Measurements from ENCODE around the gene G0S2.
"Not testable (repeated sequence)": the region's sequence is repeated elsewhere in the genome, so short reads cannot be mapped to it uniquely, and the experiment has no call there.

Gene G0S2

DNA sequence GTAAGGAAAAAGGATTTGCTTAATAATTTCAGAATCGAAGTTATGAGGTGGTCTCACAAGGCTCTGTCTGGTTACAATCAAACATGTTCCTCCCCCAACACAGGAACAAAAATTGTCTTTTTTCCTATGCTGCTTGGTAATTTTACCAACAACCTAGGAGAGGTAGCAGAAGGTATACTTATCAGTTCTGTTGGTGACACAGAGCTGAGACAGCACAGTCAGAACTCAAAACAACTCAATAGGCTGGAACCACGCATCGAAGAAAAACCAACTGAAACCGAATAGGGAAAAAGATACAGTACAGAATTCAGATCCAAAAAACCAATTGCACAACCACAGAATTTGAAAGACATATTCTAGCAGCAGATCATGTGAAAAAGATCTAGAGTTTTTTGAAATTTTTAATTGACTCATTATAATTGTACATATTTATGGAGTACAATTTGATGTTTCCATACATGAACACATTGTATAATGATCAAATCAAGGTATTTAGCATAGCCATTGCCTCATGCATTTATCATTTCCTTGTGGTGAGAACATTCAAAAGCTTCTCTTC, 3.8 kb downstream of the G0S2 start:
- no peak for DNase-seq (ENCODE audit: low read depth)

DNA sequence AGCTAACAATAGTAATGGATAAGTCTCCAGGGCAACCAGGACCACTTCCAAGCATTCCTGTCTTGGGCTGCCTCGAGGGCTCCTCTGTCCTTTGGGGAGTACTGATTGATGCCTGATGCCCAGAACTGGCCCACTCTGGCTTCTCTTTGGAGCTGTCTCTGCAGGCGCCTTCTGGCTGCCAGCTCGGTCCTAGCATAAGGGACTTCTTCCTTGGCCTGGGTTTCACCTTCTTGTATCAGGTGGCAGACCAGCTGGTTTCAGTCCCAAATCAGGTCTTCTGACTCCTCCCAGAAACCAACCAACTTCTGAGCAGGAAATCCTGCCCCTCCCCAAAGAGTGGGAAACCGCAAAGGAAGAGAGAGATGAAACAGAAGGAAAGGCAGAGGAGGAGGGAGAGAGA, 10.6 kb downstream of the G0S2 start:
- DNase-seq (ENCODE audit: low read depth): no peak

DNA sequence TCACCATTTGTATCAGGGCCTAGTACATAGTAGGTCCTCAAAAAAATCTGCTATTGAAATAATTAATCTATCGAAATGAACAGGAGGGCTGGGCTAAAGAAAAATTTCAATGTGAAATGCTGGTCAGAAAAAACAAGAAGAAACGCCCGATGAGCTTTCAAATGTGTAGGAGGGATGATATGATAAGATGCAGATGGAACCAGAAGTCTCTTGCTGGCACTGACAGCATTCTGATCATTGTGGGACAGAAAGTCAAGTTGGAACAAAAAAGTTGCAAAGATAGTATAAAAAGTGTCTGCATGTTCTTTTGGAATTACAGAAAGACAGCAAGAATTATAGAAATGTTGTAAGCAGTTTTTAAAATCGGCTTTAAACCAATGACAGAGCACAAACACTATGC, 11.1 kb downstream of the G0S2 start:
- no peak for DNase-seq (ENCODE audit: low read depth)

DNA sequence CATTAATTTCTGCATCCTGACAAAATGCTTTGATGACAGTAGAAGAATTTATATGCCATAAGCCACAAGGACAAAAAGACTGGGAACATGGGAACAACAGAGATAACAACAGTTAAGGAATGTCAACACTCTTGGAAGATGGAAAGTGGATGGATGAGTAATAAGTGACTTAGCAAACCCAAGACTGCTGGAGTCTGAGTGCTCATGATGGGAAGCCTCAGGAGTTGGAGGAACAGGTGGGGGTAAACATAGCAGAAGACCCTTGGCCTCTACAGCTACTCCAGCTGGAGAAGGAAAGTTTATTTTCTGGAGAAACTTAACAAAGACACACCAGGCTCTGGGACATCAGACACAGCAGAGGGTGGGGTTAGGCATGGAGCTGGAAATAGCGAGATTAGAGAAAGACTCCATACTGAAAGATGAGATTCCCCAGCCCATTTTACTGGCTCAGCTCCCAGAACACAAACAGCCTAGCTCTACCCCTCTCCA, 13.6 kb downstream of the G0S2 start:
- DNase-seq (ENCODE audit: low read depth): no peak

DNA sequence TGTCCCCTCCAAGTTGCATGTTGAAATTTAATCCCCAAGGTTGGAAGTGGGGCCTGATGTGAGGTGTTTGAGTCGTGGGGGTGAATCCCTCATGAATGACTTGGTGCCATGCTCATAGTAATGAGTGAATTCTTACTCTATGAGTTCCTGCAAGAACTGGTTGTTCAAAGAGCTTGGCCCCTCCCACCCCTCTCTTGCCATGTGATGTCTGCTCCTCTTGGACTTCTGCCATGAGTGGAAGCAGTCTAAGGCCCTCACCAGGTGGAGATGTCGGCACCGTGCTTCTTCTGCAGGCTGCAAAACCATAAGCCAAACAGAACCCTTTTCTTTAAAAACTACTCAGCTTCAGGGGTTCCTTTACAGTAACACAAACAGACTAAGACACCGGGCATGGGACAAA, 14.3 kb downstream of the G0S2 start:
- DNase-seq (ENCODE audit: low read depth): no peak

DNA sequence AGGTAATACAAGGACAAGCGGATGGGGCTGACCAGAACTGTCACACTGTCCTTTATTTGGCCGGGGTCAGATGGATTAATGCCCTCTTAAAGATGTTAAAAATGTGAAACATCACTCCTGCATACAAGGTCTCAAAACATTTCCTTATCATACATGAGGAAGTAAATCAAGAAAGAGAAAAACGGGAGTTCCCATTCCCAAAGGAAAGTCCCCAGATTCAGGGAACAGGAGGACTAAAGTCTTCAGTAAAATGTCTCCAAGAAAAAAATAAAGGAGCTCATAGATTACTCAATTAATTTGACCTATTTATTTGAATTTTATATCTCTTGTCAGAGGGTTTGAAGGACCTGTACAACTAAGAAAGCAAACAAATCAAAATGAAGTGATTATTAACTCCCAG, 16.0 kb downstream of the G0S2 start:
- DNase-seq (ENCODE audit: low read depth): no peak

DNA sequence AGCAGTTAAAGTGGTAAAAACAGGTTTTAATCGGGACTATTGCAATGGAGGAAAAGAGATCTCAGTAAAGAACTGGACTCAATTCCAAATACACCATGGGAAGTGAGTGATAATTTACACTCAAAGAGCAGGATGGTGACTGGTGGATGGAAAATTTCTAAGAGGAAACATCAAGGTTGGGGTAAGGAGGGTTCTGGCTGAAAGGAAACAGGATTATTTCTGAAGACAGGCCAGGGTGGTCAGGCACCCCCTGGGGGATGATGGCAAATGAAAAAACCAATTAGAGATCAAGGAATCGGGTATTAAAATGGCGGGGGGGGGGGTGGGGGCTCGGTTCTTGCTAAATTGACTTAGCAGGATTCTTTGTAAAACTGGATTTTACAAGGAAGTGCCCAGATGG, 17.1 kb downstream of the G0S2 start:
- DNase-seq (ENCODE audit: low read depth): no peak

DNA sequence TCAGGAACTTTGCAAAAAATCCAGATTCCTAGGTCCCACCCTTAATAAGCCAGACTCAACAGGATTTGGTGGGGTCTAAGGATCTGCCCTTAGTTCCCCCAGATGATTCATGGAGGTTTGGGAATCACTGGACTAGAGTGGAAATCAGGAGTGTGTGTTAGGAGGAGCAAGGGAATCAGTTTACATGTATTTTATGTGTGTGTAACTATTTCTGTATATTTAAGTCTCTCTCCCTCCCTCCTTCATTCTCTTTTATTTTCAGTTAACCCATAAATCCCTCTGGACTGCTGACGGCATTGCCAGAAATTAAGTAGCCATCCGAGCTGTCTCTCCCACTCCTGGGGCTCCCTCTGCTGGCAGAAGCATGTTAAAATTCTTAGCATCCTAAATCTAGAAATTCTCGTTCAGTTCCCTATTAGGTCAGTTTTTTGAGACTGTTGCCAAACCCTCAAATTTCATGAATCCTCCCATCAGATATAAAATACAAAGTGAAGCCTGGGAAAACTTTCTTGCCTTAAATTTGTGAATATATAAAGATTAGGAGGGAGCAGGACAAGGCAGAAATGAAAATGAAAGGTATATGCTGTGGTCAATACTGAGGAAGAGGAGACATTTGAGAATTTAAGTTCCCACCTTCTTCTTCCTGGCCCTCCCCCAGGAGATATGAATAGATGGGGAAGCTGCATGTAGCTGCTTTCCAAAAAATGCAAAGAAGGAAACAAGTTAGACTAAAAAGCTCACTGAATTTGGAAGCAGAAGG, 17.7 kb downstream of the G0S2 start:
- DNase-seq (ENCODE audit: low read depth): peak; percentile 55

DNA sequence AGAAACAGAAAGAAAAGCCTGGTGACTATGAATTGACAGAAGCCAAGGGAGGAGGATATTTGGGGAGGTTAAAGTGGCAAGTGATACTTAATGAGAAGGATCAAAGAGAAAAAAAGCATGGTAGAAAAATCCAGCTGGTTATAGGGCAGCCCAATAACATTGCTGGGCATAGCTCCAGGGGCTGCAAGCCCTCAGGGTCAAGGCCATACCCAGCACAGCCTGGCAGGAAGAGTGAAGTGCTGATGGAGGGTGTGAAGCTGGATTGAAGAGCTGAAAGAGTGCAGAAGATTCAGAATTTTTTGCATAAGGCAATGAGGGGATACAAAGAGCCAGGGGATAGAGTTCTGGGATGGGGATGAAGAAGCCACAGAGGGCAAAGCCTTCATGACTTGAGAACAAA, 21.5 kb downstream of the G0S2 start:
- DNase-seq (ENCODE audit: low read depth): no peak

DNA sequence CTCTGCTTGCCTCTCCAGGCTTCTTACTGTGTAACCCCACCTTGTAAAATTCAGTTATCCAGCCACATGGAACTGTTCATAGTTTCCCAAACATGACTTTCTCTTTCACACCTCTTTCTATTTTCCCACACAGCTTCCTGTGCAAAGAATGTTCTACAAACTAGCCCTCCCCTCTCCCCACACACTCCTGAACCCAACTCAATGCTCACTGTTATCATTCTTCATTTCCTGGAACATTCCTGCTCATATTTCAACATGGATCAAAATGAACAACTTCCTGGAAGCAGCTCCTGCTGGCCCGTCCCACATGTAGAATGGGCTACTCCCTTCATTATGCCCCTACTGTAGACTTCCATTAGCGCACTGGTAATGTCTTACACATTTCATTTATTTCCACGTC, 21.9 kb downstream of the G0S2 start:
- no peak for DNase-seq (ENCODE audit: low read depth)

DNA sequence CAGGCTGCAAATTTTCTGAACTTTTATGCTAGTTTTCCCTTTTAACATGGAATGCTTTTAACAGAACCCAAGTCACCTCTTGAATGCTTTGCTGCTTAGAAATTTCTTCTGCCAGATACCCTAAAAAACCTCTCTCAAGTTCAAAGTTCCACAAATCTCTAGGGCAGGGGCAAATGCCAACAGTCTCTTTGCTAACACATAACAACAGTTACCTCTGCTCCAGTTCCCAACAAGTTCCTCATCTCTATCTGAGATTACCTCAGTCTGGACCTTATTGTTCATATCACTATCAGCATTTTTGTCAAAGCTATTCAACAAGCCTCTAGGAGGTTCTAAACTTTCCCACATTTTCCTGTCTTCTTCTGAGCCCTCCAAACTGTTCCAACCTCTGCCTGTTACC, 25.5 kb downstream of the G0S2 start:
- not testable (repeated sequence) for DNase-seq (ENCODE audit: low read depth)

DNA sequence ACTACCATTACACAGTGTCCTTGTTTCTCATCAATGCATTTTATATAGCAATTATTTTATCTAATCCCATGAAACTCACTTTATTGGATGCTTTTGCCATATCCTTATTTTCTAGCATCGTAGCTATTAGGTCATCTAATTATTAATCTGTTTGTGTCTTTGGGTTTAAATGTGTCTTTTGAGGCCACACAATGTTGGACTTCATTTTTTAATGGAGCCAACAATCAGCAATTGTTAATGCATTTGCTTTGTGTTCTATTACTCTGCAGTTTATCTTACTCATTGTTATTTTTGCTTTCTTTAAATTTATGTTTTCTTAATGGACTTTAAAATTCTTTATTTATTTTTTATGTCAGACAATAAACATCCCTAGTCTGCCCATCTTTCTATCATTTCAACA, 27.6 kb downstream of the G0S2 start:
- no peak for DNase-seq (ENCODE audit: low read depth)

DNA sequence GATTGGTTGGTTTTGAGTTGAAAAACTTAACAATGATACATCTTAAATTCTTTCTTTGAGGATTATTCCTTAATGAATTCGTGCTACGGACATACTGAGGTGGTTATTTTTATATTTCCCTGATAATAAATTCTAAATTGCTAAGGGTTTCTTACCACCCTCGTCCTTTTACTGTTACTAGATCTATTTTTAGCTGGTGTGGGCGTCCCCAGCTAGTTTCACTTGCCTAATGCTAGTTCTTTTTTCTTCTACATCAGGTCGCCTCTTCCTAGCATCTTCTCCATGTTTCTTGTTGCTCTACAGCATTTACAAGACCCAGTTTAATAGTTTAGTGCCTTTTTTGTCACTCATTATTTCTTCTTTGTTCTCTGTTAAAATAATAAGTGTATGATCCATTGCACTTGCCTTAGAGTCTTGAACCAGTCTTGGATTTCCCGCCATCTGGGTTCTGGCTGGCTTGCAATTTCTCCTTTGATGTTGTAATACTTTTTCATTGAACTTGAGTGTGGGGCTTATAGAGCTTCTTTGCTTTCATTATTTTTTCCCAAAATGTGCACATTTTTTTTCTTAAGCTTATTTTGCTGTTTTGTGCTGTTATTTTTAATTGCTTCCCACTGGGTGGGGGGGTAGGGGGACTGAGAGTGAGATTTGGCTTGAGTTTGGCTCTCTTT, 28.8 kb downstream of the G0S2 start:
- no peak for DNase-seq (ENCODE audit: low read depth)

DNA sequence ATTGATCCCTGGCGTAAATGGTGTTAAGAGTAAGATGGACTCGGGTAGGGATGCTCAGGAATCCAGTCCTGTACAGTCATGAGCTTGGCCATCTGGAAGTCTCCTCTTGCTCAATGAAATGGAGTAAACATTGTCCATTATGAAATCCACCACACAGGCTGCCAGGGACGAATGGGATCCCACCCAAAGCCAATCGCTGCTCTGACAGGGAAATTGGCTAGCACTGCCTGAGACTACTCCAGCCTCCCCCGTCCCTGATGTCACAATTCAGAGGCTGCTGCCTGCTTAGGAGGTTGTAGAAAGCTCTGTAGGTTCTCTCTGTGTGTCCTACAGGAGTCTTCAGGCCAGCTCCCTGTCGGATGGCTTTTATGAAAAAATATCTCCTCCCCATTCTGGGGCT, 29.4 kb downstream of the G0S2 start, which contains the start of gene HSD11B1:
TSS of gene HSD11B1 (plus strand) at position 263 of the 400 bp plus-strand sequence. CDS start at position 360, 97 bp downstream.
- no peak for DNase-seq (ENCODE audit: low read depth)

DNA sequence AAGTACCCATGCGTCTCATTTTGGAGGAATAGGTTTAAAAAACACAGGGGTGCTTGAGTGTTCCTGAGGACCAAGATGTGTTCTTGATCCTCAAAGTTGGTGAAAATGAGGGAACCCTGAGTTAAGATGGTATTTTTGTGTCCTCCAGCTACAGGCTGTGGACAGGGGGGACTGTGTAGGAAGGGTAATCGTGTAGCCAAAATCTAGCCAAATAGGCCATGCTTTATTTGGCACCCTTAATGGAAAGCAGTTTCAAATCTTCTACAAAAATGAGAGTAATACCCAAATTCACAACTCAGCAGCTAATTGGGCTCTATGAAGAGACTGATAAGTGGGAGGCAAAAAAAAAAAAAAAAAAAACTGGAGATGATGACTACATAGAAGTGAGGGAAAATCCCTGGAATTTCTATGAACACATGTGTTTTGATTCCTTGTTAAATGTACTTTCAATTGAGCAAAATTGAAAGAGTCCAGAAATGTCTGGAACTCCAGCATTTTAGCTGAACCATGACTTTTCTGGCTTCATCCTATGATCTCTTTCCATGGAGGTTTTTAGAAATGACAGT, 29.9 kb downstream of the G0S2 start:
- no peak for DNase-seq (ENCODE audit: low read depth)

DNA sequence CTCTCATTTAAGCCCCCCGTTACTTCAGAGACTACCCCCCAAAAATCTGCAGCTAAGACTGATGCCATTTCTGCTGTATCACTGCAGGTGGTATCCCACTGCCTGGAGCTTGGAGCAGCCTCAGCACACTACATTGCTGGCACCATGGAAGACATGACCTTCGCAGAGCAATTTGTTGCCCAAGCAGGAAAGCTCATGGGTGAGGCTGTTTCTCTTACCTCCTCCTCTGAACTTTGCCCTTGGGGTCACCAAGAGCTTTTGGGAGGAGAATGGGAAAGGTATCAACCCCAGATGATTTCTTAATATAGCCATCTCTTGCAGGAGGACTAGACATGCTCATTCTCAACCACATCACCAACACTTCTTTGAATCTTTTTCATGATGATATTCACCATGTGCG, 31.4 kb downstream of the G0S2 start:
- DNase-seq (ENCODE audit: low read depth): no peak

DNA sequence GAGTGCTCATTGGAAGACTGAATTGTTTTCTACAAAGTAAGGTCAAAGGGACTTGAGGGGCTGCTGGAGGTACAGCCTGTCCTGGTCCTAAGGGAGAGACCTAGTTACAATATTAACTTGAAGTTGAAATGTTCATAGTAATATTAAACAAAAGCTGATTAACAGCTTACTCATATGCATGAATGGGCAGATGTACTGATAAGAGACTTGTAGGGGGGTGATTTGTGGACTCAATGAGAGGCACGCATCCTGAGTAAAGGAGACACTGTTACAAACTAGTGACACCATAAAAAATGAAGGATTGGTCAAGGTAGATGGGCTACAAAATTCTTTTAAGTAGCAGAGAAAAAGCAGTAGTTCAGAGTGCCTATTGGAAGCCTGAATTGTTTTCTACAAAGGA, 32.1 kb downstream of the G0S2 start:
- no peak for DNase-seq (ENCODE audit: low read depth)

DNA sequence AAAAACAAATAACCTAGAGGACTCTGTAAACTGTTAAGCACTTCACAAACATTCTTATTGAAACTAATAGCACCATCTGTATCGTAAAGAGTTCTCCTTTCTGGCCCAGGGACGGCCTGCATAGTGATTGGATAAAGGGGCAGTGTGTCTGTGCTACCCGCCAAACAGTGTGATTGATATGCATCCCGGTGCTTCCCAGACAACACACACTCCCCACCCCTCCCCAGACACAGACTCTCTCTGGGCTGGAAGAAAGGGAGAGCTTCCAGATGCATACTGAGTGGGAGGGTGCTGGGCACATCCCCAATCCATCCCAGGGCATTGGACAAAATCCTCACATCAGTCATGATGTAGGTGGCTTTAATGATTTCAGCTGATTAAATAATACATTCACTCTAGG, 33.1 kb downstream of the G0S2 start:
- DNase-seq (ENCODE audit: low read depth): no peak

DNA sequence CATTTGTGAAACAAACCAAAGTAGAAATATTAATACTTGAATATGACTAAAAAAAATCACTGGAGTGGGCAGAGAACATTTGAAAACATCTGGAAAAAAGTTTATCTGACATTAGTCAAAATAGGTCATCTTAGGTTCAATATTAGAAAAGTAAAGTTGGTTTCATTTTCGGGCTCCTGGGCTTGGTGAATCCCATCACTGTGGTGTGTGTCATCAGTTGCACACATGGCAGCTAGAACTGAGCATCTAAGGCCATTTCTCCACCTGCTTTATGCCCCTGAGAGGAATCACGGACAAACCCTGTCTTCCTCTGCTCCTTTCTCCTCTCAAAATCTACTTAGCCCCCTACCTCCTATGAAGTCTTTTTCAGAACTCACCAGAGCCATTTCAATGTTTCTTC, 34.9 kb downstream of the G0S2 start:
- DNase-seq (ENCODE audit: low read depth): no peak

DNA sequence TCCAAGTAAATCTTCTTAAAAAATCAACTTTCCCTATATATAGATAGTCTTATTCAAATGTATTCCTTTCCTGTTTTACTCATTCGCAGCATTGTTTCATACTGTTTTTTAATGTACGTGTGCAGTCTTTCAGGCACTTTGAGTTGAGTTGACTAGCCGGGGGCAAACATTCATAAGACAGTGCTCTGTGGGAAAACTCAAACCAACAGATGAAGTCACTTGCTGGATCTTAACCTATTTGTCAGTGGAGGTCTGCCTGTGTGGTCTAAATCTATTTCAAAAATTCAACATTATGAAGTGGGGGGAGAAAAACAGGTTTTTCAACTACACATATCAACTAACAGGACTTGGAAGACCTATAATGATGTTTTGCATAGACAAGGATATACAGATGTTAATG, 35.6 kb downstream of the G0S2 start:
- DNase-seq (ENCODE audit: low read depth): no peak

DNA sequence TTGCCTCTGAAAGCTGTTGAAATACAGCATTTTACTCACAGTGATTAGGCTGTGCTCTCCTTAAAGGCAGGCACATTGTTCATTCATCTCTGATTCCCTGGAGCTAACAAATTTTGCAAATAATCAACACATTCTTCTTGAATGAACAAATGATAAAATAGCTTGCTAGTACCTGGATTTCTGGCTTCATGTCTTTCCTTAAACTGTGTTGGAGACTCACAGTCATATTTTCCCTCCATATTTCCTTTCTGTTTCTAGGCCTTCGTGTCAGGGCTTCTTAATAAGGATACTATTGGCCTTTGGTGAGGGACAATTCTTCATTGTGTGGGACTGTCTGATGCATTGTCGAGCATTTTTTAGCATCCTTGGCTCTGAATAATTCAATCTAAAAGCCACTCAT, 39.1 kb downstream of the G0S2 start:
- DNase-seq (ENCODE audit: low read depth): no peak

DNA sequence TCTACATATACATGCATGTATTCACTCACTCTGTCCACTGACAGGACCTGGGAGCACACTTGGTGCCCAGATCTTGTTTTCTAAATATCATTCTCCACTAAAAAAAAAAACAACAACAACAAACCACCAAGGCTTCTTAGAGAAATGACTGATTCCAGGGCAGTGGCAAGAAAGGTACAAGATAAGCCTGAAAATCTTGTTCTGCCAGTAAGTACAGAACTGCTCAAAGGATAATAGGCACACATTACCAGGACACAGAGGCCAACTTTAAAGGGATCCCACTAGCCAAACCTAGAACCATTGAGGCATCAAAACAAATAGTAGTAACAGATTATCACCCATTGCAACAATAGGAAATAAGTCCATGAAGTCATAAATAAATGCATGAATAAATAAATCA, 40.1 kb downstream of the G0S2 start:
- no peak for DNase-seq (ENCODE audit: low read depth)

DNA sequence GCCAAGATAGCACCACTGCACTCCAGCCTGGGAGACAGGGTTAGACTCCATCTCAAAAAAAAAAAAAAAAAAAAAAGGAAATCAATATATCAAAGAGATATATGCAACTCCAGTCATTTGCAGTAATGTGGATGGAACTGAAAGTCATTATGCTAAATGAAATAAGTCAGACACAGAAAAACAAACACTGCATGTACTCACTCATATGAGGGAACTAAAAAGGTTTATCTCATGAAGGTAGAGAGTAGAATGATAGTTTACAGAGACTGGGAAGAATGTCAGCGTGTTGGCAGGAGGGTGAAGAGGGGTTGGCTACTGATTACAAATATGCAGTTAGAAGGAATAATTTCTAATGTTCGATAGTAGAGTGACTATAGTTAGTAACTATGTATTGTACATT, 42.6 kb downstream of the G0S2 start:
- no peak for DNase-seq (ENCODE audit: low read depth)

Data from activated T-helper 9 cell treated with anti-CD3 and anti-CD28 coated beads, Interleukin-2, amount 50 U/mL, for 16 hours (primary cell).